ENCODE data around the gene EPC1. TPM values are rescaled to one million over a fixed set of nuclear protein-coding genes. Genes with fewer than 3 reads are reported as not detected.
"Not testable (repeated sequence)": the region's sequence is repeated elsewhere in the genome, so short reads cannot be mapped to it uniquely, and the experiment has no call there.

Gene EPC1
- 25.4 TPM for polyA plus RNA-seq (2013, experiment 1 of 2)
- polyA plus RNA-seq (2013, experiment 2 of 2) = 24.7 TPM

- Histone ChIP-seq H3K9ac (ENCODE audit: low read depth, low read length, poor library complexity) (peak within 1 kb of the TSS; percentile 99), H2BK5ac (ENCODE audit: low read length) (peak within 1 kb of the TSS; percentile 100), H3K18ac (ENCODE audit: low read length) (peak within 1 kb of the TSS; percentile 100), H2BK12ac (ENCODE audit: low read length) (peak within 1 kb of the TSS; percentile 84), H3K36me3 (replicated peaks in 1 of 2; ENCODE audit: control insufficient read depth in 2 of 2, insufficient read depth in 2 of 2, low read length in 2 of 2) (peaks cover 2 to 36% of the 10 kb centered on the region in 2 donors), H4K91ac (ENCODE audit: low read depth, low read length, poor library complexity) (peak within 1 kb of the TSS; percentile 100), H3K9me3 (replicated peaks in 1 of 2; ENCODE audit: control insufficient read depth in 2 of 2, insufficient read depth in 1 of 2, low read depth in 1 of 2, low read length in 2 of 2) (peaks cover 0 to 16% of the 10 kb centered on the region in 2 donors), H2BK120ac (ENCODE audit: low read depth, low read length) (peak within 1 kb of the TSS; percentile 87), H3K4ac (ENCODE audit: low read length) (peak within 1 kb of the TSS; percentile 100), H3K14ac (ENCODE audit: low read length) (peak within 1 kb of the TSS; percentile 100), H2AFZ (ENCODE audit: low read length) (peak within 1 kb of the TSS; percentile 91), H3K27ac (replicated peaks; ENCODE audit: low read length) (peak within 1 kb of the TSS; percentile 100), H2BK15ac (ENCODE audit: low read length) (peak within 1 kb of the TSS; percentile 96), H4K8ac (ENCODE audit: low read depth, low read length) (peak within 1 kb of the TSS; percentile 92), H3K27me3 (ENCODE audit: control insufficient read depth in 3 of 3, insufficient read depth in 3 of 3, low read depth in 1 of 3, low read length in 3 of 3) (no peaks in the 10 kb centered on the region), H3K79me1 (ENCODE audit: low read depth, low read length) (peaks cover 3% of the 10 kb centered on the region), H3K4me3 (ENCODE audit: low read length in 2 of 2) (peak within 1 kb of the TSS; percentile 88), H2AK5ac (ENCODE audit: low read depth, low read length) (peak within 1 kb of the TSS; percentile 100), H3K4me1 (ENCODE audit: control insufficient read depth in 2 of 2, insufficient read depth in 1 of 2, low read depth in 1 of 2, low read length in 2 of 2) (peaks cover 2 to 4% of the 10 kb centered on the region in 2 donors), H3K23ac (ENCODE audit: low read depth, low read length, poor library complexity) (peak within 1 kb of the TSS; percentile 98), H3K4me2 (ENCODE audit: insufficient read depth, low read length, poor library complexity, severe bottlenecking) (peak within 1 kb of the TSS; percentile 80)
- WGBS, 2 donors (ENCODE audit: extremely low coverage in 2 of 2, insufficient read length in 2 of 2, insufficient replicate concordance in 1 of 2) = no CpG with 5 or more reads among the region's 97 CpGs
- DNase-seq (ENCODE audit: low spot score) = peak; percentile 82
These were observed at the start of gene EPC1 for GRCh38 chr10:32346551-32347362. Gene EPC1, minus strand, starts transcription at chr10:32347158. Its CDS starts 243 bp downstream, at chr10:32346915.

- no peak overlapping the region for H3K4ac ChIP-seq (ENCODE audit: low read length)
- H4K8ac ChIP-seq (ENCODE audit: low read depth, low read length) = no peak overlapping the region
- no peak overlapping the region for H2BK15ac ChIP-seq (ENCODE audit: low read length)
- H3K9me3 ChIP-seq (replicated peaks in 1 of 2; ENCODE audit: control insufficient read depth in 2 of 2, insufficient read depth in 1 of 2, low read depth in 1 of 2, low read length in 2 of 2) = no peaks in the 10 kb centered on the region
- H3K27me3 ChIP-seq (ENCODE audit: control insufficient read depth in 3 of 3, insufficient read depth in 3 of 3, low read depth in 1 of 3, low read length in 3 of 3) = peaks cover 0 to 4% (median 0%) of the 10 kb centered on the region in 3 experiments
- no peak for DNase-seq (ENCODE audit: low spot score)
- no peak overlapping the region for H3K27ac ChIP-seq (replicated peaks; ENCODE audit: low read length)
- no peak overlapping the region for H3K14ac ChIP-seq (ENCODE audit: low read length)
- no peak overlapping the region for H2BK12ac ChIP-seq (ENCODE audit: low read length)
- H2AK5ac ChIP-seq (ENCODE audit: low read depth, low read length) = no peak overlapping the region
- WGBS, 2 donors (ENCODE audit: extremely low coverage in 2 of 2, insufficient read length in 2 of 2, insufficient replicate concordance in 1 of 2) = no CpG with 5 or more reads among the region's 4 CpGs
- H3K79me1 ChIP-seq (ENCODE audit: low read depth, low read length) = no peaks in the 10 kb centered on the region
- H3K9ac ChIP-seq (ENCODE audit: low read depth, low read length, poor library complexity) = no peak overlapping the region
- no peak overlapping the region for H4K91ac ChIP-seq (ENCODE audit: low read depth, low read length, poor library complexity)
- no peak overlapping the region for H3K18ac ChIP-seq (ENCODE audit: low read length)
- H2AFZ ChIP-seq (ENCODE audit: low read length) = no peak overlapping the region
- H3K4me3 ChIP-seq (ENCODE audit: low read length in 2 of 2) = no peak overlapping the region
- no peaks in the 10 kb centered on the region for H3K4me1 ChIP-seq (ENCODE audit: control insufficient read depth in 2 of 2, insufficient read depth in 1 of 2, low read depth in 1 of 2, low read length in 2 of 2)
- H3K36me3 ChIP-seq (replicated peaks in 1 of 2; ENCODE audit: control insufficient read depth in 2 of 2, insufficient read depth in 2 of 2, low read length in 2 of 2) = no peaks in the 10 kb centered on the region
- no peak overlapping the region for H3K23ac ChIP-seq (ENCODE audit: low read depth, low read length, poor library complexity)
- no peak overlapping the region for H2BK5ac ChIP-seq (ENCODE audit: low read length)
- no peak overlapping the region for H3K4me2 ChIP-seq (ENCODE audit: insufficient read depth, low read length, poor library complexity, severe bottlenecking)
- H2BK120ac ChIP-seq (ENCODE audit: low read depth, low read length) = no peak overlapping the region
These were observed 47.0 kb upstream of the EPC1 start for GRCh38 chr10:32393911-32394310.

- DNase-seq (ENCODE audit: low spot score); H2BK120ac ChIP-seq (ENCODE audit: low read depth, low read length); H2BK12ac ChIP-seq (ENCODE audit: low read length); H4K91ac ChIP-seq (ENCODE audit: low read depth, low read length, poor library complexity); H2BK15ac ChIP-seq (ENCODE audit: low read length); H3K9me3 ChIP-seq (replicated peaks in 1 of 2; ENCODE audit: control insufficient read depth in 2 of 2, insufficient read depth in 1 of 2, low read depth in 1 of 2, low read length in 2 of 2); H3K18ac ChIP-seq (ENCODE audit: low read length); H3K4me1 ChIP-seq (ENCODE audit: control insufficient read depth in 2 of 2, insufficient read depth in 1 of 2, low read depth in 1 of 2, low read length in 2 of 2); H3K4me2 ChIP-seq (ENCODE audit: insufficient read depth, low read length, poor library complexity, severe bottlenecking); H2AK5ac ChIP-seq (ENCODE audit: low read depth, low read length); H3K27me3 ChIP-seq (ENCODE audit: control insufficient read depth in 3 of 3, insufficient read depth in 3 of 3, low read depth in 1 of 3, low read length in 3 of 3); H4K8ac ChIP-seq (ENCODE audit: low read depth, low read length); H3K4me3 ChIP-seq (ENCODE audit: low read length in 2 of 2); H3K23ac ChIP-seq (ENCODE audit: low read depth, low read length, poor library complexity); H2BK5ac ChIP-seq (ENCODE audit: low read length); H3K14ac ChIP-seq (ENCODE audit: low read length); H3K27ac ChIP-seq (replicated peaks; ENCODE audit: low read length); H2AFZ ChIP-seq (ENCODE audit: low read length); H3K9ac ChIP-seq (ENCODE audit: low read depth, low read length, poor library complexity); H3K36me3 ChIP-seq (replicated peaks in 1 of 2; ENCODE audit: control insufficient read depth in 2 of 2, insufficient read depth in 2 of 2, low read length in 2 of 2); H3K79me1 ChIP-seq (ENCODE audit: low read depth, low read length); H3K4ac ChIP-seq (ENCODE audit: low read length): not testable (repeated sequence)
These were observed 45.3 kb upstream of the EPC1 start for GRCh38 chr10:32392284-32392683.

GRCh38 chr10:32390193-32390592, 43.2 kb upstream of the EPC1 start:
- Histone ChIP-seq H4K91ac (ENCODE audit: low read depth, low read length, poor library complexity) (no peak overlapping the region), H2BK5ac (ENCODE audit: low read length) (no peak overlapping the region), H3K14ac (ENCODE audit: low read length) (no peak overlapping the region), H2AK5ac (ENCODE audit: low read depth, low read length) (no peak overlapping the region), H3K36me3 (replicated peaks in 1 of 2; ENCODE audit: control insufficient read depth in 2 of 2, insufficient read depth in 2 of 2, low read length in 2 of 2) (no peaks in the 10 kb centered on the region), H3K9me3 (replicated peaks in 1 of 2; ENCODE audit: control insufficient read depth in 2 of 2, insufficient read depth in 1 of 2, low read depth in 1 of 2, low read length in 2 of 2) (no peaks in the 10 kb centered on the region), H3K9ac (ENCODE audit: low read depth, low read length, poor library complexity) (no peak overlapping the region), H3K4ac (ENCODE audit: low read length) (no peak overlapping the region), H3K18ac (ENCODE audit: low read length) (no peak overlapping the region), H2BK15ac (ENCODE audit: low read length) (no peak overlapping the region), H3K79me1 (ENCODE audit: low read depth, low read length) (no peaks in the 10 kb centered on the region), H2BK120ac (ENCODE audit: low read depth, low read length) (no peak overlapping the region), H3K23ac (ENCODE audit: low read depth, low read length, poor library complexity) (no peak overlapping the region), H2BK12ac (ENCODE audit: low read length) (no peak overlapping the region), H3K4me3 (ENCODE audit: low read length in 2 of 2) (no peak overlapping the region), H3K27me3 (ENCODE audit: control insufficient read depth in 3 of 3, insufficient read depth in 3 of 3, low read depth in 1 of 3, low read length in 3 of 3) (peaks cover 0 to 4% (median 0%) of the 10 kb centered on the region in 3 experiments), H3K4me2 (ENCODE audit: insufficient read depth, low read length, poor library complexity, severe bottlenecking) (no peak overlapping the region), H3K27ac (replicated peaks; ENCODE audit: low read length) (no peak overlapping the region), H4K8ac (ENCODE audit: low read depth, low read length) (no peak overlapping the region), H3K4me1 (ENCODE audit: control insufficient read depth in 2 of 2, insufficient read depth in 1 of 2, low read depth in 1 of 2, low read length in 2 of 2) (no peaks in the 10 kb centered on the region), H2AFZ (ENCODE audit: low read length) (no peak overlapping the region)
- no peak for DNase-seq (ENCODE audit: low spot score)
- WGBS, 2 donors (ENCODE audit: extremely low coverage in 2 of 2, insufficient read length in 2 of 2, insufficient replicate concordance in 1 of 2) = no CpG with 5 or more reads among the region's 3 CpGs

All from neuronal stem cell (in vitro differentiated cells).